Stimulated activated CD8-positive, alpha-beta memory T cell treated with anti-CD3 and anti-CD28 coated beads, Interleukin-15, amount 100 ng/mL, for 1 hour (primary cell): Measurements from ENCODE around the gene CEP162.
"Not testable (repeated sequence)": the region's sequence is repeated elsewhere in the genome, so short reads cannot be mapped to it uniquely, and the experiment has no call there.

Experiments used
- DNase-seq: peaks from one replicate; pipeline ENCODE4 v3.0.0-alpha.2; 2020; ENCODE audit warnings: low read depth

CEP162 gene

GRCh38 chr6:84242265-84242664 is 14.8 kb upstream of the CEP162 start:
- DNase-seq: no peak

GRCh38 chr6:84228198-84228543 is 728 bp upstream of the CEP162 start:
- no peak for DNase-seq

GRCh38 chr6:84227044-84227433 is 404 bp downstream of the CEP162 start:
- DNase-seq: no peak

- DNase-seq: no peak
Observed at GRCh38 chr6:84224251-84224650, 3.2 kb downstream of the CEP162 start.

- not testable (repeated sequence) for DNase-seq
Observed at GRCh38 chr6:84223608-84224007, 3.8 kb downstream of the CEP162 start.

GRCh38 chr6:84222426-84222825 is 5.0 kb downstream of the CEP162 start:
- DNase-seq: no peak

GRCh38 chr6:84220809-84221409 is 6.5 kb downstream of the CEP162 start:
- DNase-seq: no peak

- DNase-seq: no peak
Observed at GRCh38 chr6:84218091-84218490, 9.4 kb downstream of the CEP162 start.

GRCh38 chr6:84213217-84213616 is 14.2 kb downstream of the CEP162 start:
- DNase-seq: no peak

GRCh38 chr6:84204011-84204410 is 23.4 kb downstream of the CEP162 start:
- DNase-seq: no peak

- not testable (repeated sequence) for DNase-seq
Observed at GRCh38 chr6:84199987-84200386, 27.5 kb downstream of the CEP162 start.

- DNase-seq: no peak
Observed at GRCh38 chr6:84197708-84198107, 29.7 kb downstream of the CEP162 start.

- no peak for DNase-seq
Observed at GRCh38 chr6:84193114-84193708, 34.2 kb downstream of the CEP162 start.

GRCh38 chr6:84191802-84192201 is 35.6 kb downstream of the CEP162 start:
- no peak for DNase-seq

GRCh38 chr6:84189356-84189755 is 38.1 kb downstream of the CEP162 start:
- DNase-seq: not testable (repeated sequence)

- DNase-seq: no peak
Observed at GRCh38 chr6:84183430-84183829, 44.0 kb downstream of the CEP162 start.

GRCh38 chr6:84182001-84182400 is 45.4 kb downstream of the CEP162 start:
- DNase-seq: no peak

- no peak for DNase-seq
Observed at GRCh38 chr6:84177241-84177640, 50.2 kb downstream of the CEP162 start.

- no peak for DNase-seq
Observed at GRCh38 chr6:84172574-84172973, 54.9 kb downstream of the CEP162 start.

- DNase-seq: no peak
Observed at GRCh38 chr6:84172080-84172479, 55.4 kb downstream of the CEP162 start.

GRCh38 chr6:84167457-84167856 is 60.0 kb downstream of the CEP162 start:
- DNase-seq: no peak

- no peak for DNase-seq
Observed at GRCh38 chr6:84166395-84166794, 61.0 kb downstream of the CEP162 start.

GRCh38 chr6:84164328-84164727 is 63.1 kb downstream of the CEP162 start:
- not testable (repeated sequence) for DNase-seq

- no peak for DNase-seq
Observed at GRCh38 chr6:84161190-84161589, 66.3 kb downstream of the CEP162 start.
